Stimulated activated naive CD8-positive, alpha-beta T cell treated with anti-CD3 and anti-CD28 coated beads, Interleukin-15, Interleukin-2, amounts not matched to agents 100 ng/mL and 50 ng/mL, for 24 hours (primary cell): Measurements from ENCODE around the gene CHD9NB.
"Not testable (repeated sequence)": the region's sequence is repeated elsewhere in the genome, so short reads cannot be mapped to it uniquely, and the experiment has no call there.

Experiments used
- H3K27ac Mint-ChIP-seq: one replicate; pipeline ENCODE4 v1.8.0; 2021; ENCODE audit warnings: mild to moderate bottlenecking, mixed read lengths
- H3K27me3 Mint-ChIP-seq: one replicate; pipeline ENCODE4 v1.8.0; 2021; ENCODE audit warnings: mixed read lengths
- H3K36me3 Mint-ChIP-seq: one replicate; pipeline ENCODE4 v1.8.0; 2021; ENCODE audit warnings: low read depth, mixed read lengths
- H3K4me1 Mint-ChIP-seq: one replicate; pipeline ENCODE4 v1.8.0; 2021; ENCODE audit warnings: low read depth, mixed read lengths
- H3K4me3 Mint-ChIP-seq: one replicate; pipeline ENCODE4 v1.8.0; 2021; ENCODE audit warnings: mild to moderate bottlenecking, mixed read lengths
- H3K9me3 Mint-ChIP-seq: one replicate; pipeline ENCODE4 v1.8.0; 2021; ENCODE audit warnings: mixed read lengths

The CHD9NB gene

DNA sequence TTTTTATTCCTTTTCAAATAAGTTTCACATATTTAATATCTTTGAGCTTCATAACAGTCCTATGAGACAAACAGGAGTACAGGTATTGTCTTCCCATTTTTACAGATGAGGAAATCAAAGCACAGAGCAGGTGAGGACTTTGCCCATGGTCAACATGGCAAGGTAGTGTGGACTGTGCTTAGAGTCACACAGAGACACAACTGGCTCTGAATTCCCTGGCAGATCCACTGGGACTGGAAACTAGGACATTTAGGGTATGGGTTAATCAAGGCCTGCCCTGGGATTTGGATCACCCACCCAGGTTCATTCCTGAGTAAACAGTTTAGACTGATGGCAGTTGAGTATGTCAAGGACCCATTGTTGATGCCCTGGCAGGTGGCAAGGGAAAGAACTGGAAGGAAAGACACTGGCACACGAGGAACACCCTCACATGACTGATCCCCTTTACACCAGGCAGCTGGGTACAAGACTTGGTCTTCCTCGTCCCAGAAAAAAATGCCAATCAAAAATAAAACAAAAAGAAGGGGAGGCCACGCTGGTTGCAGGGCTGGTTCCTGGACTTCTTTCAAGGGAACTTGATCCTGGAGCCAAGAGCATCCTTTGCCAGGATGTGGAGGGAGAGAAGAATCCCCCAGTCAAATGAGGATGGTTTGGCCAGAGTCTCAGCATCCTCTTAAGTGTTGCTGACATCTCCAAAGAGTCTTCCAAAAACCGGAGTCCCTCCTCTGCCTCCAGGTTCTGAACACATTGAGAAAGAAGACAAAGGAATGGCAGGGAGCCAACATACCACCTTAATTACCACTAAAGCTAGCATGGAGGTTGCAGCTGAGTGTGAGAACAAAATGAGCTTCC lies 37.0 kb upstream of the CHD9NB start:
- H3K27me3 Mint-ChIP-seq, result no peaks in the 10 kb centered on the region
- no peak overlapping the region for H3K4me3 Mint-ChIP-seq
- peaks cover 43% of the 10 kb centered on the region for H3K4me1 Mint-ChIP-seq
- H3K9me3 Mint-ChIP-seq, result no peaks in the 10 kb centered on the region
- no peaks in the 10 kb centered on the region for H3K36me3 Mint-ChIP-seq
- no peak overlapping the region for H3K27ac Mint-ChIP-seq

DNA sequence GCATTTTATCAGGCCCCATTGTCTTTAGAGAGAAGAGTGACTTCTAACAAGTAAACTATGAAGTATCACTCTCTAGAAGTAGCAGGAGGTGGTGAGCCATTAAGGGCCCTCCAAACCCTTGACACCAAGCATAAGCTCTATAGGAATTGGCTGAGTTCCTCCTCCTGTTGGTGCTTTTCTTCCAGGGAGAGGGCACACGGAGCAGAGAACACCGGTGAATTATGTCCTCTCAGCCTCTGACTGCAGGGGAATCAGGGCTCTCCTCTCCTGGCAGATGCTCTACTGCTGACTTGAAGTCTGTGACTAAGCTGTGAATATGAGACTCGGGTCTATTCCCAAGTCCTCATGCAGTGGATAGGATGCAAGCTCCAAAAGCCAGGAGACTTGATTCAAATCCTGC lies 34.4 kb upstream of the CHD9NB start:
- no peak overlapping the region for H3K4me3 Mint-ChIP-seq
- peaks cover 27% of the 10 kb centered on the region for H3K4me1 Mint-ChIP-seq
- no peak overlapping the region for H3K27ac Mint-ChIP-seq
- H3K27me3 Mint-ChIP-seq, result no peaks in the 10 kb centered on the region
- no peaks in the 10 kb centered on the region for H3K9me3 Mint-ChIP-seq
- peaks cover 9% of the 10 kb centered on the region for H3K36me3 Mint-ChIP-seq

DNA sequence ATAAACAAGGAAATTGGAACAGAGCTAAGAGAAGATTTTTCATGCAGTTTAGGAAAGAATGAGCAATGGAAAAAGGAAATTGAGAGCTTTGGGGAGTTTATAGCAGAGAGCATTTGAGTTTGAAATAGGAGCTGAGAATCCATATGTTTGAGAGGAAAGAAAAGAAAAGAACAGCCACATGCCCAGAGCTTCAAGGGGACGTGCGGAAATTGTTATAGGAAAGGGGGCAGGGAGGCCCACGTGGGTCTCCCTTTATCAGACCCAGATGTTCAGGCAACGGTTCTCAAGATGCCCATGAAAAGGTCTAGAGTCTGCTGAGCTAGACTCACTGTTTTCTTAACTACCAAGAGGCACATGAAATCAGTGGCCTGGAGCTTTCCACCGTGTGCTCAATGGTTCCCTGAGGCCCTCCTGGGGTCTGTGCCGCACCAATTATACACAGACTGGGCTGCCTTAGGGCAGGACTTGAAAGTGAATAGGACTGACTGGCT lies 33.3 kb upstream of the CHD9NB start:
- H3K36me3 Mint-ChIP-seq, result peaks cover 9% of the 10 kb centered on the region
- no peak overlapping the region for H3K4me3 Mint-ChIP-seq
- H3K27ac Mint-ChIP-seq, result no peak overlapping the region
- H3K27me3 Mint-ChIP-seq, result no peaks in the 10 kb centered on the region
- no peaks in the 10 kb centered on the region for H3K9me3 Mint-ChIP-seq
- peaks cover 16% of the 10 kb centered on the region for H3K4me1 Mint-ChIP-seq

DNA sequence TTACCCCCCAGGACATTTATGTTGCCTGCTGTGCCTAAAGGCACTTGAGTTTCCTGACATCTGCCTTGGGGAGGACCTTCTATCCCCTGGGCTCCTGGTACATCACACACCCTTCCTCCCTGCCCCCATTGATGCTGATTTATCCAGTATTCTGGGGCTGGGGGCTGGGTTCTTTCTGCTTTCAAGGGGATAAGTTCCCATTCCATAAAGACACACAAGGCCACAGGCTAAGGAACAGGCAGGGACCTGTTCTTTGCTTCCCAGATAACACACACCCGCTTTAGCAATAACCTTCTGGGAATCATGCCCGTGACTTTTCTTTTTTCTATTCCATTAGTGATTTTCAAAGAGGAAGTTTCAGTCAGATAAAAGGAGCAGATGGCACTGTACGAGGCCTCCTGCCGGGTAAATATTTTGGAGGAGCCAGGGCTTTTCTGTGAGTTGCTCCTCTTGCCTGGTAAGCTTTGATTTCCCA lies 32.7 kb upstream of the CHD9NB start:
- Mint-ChIP-seq H3K27ac (no peak overlapping the region), H3K4me3 (no peak overlapping the region), H3K4me1 (peaks cover 10% of the 10 kb centered on the region), H3K9me3 (no peaks in the 10 kb centered on the region), H3K36me3 (peaks cover 9% of the 10 kb centered on the region), H3K27me3 (no peaks in the 10 kb centered on the region)

DNA sequence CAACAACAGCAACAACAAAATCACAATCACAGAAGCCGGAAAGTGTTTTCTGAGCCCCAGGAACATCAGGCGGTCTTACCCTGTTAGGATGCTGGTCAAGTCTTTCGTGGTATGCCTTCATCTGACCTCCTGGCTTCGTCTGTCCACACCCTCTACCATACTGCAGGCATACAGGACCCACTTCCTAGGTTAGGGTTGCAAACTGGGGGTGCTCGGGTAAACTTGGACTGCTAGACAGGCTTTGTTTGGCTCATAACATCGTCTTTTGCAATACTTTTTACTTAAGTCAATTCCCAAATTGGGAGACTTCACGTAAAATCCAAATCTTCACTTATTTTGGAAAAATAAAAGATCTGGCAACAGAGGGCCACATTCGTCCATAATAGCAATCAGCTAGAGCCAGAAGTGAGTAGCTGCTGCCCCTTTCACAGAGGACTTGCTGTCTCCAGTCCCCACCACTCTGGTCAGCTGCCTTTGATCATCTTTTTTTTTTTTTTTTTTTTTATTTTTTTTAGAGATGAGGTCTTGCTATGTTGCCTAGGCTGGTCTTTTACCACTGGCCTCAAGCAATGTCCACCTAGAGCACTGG lies 32.1 kb upstream of the CHD9NB start:
- H3K4me1 Mint-ChIP-seq, result peaks cover 4% of the 10 kb centered on the region
- no peak overlapping the region for H3K4me3 Mint-ChIP-seq
- H3K36me3 Mint-ChIP-seq, result peaks cover 9% of the 10 kb centered on the region
- H3K9me3 Mint-ChIP-seq, result no peaks in the 10 kb centered on the region
- no peak overlapping the region for H3K27ac Mint-ChIP-seq
- no peaks in the 10 kb centered on the region for H3K27me3 Mint-ChIP-seq

DNA sequence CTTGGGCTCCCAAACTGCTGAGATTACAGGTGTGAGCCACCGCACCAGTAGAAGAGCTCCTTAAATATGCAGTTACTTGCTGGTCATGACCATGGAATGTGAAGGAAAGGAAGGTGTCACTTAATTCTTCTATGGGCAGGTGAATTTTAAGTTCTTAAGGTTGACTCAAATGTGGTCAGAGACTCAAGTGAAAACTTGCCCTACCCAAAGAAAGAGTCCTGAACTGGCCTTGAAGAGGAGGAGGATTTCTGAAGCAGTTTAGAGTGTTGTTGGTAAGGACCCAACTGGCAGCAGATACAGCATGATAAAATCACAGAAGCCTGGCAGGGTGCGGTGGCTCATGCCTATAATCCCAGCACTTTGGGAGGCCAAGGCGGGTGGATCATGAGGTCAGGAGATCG lies 31.4 kb upstream of the CHD9NB start:
- H3K27me3 Mint-ChIP-seq, result no peaks in the 10 kb centered on the region
- H3K9me3 Mint-ChIP-seq, result no peaks in the 10 kb centered on the region
- H3K4me3 Mint-ChIP-seq, result no peak overlapping the region
- peaks cover 9% of the 10 kb centered on the region for H3K36me3 Mint-ChIP-seq
- H3K27ac Mint-ChIP-seq, result no peak overlapping the region
- no peaks in the 10 kb centered on the region for H3K4me1 Mint-ChIP-seq

DNA sequence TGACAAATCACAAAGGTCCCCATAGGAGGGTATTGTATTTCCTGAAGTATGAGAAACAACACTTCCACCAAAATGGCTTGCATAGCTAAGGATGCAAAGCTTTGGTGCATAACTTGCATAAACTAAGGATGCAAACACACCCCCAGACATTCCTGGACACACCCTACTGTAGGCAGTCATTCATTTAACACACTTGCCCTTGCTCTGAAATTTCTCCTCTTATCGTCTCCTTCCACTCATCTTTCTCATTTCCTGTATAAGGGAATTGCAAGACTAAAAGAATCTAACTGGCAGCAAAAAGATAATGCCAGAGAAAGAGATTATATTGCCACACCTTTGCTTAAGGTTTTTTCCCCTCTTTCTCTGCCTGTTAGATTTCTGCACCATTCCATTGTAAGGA lies 30.4 kb upstream of the CHD9NB start:
- H3K27ac Mint-ChIP-seq, result no peak overlapping the region
- no peak overlapping the region for H3K4me3 Mint-ChIP-seq

DNA sequence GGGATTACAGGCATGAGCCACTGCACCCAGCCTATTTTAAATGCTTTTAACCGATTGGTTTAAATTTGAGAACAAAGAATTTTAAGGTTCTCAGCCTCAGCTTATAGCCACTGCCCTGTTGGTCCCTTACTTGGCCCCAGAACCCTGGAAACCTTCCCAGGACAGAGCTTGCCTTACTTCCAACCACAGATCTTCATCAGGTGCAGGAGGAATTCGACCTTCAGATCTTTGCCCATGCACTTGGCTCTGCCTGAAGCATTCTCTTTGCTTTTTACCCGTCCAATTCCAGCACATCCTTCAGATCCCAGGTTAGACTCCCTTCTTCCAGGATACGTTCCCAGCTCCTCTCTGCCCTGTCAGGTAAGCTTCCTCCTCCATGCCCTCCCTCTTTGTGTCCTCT lies 29.8 kb upstream of the CHD9NB start:
- Mint-ChIP-seq H3K4me3 (no peak overlapping the region), H3K9me3 (no peaks in the 10 kb centered on the region), H3K27me3 (no peaks in the 10 kb centered on the region), H3K4me1 (peaks cover 4% of the 10 kb centered on the region), H3K27ac (no peak overlapping the region), H3K36me3 (peaks cover 12% of the 10 kb centered on the region)

More for the DNA sequence above, 30.4 kb upstream of the CHD9NB start:
- H3K9me3 Mint-ChIP-seq, result no peaks in the 10 kb centered on the region
- H3K36me3 Mint-ChIP-seq, result peaks cover 10% of the 10 kb centered on the region
- peaks cover 2% of the 10 kb centered on the region for H3K4me1 Mint-ChIP-seq
- H3K27me3 Mint-ChIP-seq, result no peaks in the 10 kb centered on the region

DNA sequence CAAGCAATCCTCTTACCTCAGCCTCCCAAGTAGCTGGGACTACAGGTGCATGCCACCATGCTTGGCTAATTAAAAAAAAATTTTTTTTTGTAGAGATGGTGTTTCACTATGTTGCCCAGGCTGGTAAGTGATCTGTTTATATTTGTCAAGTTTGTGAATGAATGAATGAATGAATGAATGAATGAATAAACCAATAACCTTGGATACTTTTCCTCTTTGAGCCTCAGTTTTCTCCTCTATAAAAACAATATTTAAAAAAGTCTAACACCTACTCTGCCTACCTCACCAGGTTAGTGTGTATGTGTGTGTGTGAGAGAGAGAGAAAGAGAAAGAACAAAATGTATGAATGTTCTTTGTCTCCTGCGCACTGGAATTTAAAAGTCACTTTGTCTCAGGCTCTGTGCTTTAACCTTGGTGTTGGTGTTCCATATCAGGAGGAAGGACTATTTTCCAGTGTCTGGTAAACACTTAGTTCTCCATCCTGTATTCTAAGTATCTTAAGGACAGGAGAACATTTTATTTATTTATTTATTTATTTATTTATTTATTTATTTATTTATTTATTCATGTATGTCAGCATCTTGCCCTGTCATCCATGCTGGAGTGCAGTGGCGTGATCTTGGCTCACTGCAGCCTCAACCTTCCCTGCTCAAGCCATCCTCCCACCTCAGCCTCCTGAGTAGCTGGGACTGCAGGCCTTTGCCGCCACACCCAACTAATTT lies 29.1 kb upstream of the CHD9NB start:
- H3K36me3 Mint-ChIP-seq, result peaks cover 12% of the 10 kb centered on the region
- no peaks in the 10 kb centered on the region for H3K27me3 Mint-ChIP-seq
- H3K4me3 Mint-ChIP-seq, result no peak overlapping the region
- H3K27ac Mint-ChIP-seq, result no peak overlapping the region
- H3K4me1 Mint-ChIP-seq, result peaks cover 4% of the 10 kb centered on the region
- H3K9me3 Mint-ChIP-seq, result no peaks in the 10 kb centered on the region

DNA sequence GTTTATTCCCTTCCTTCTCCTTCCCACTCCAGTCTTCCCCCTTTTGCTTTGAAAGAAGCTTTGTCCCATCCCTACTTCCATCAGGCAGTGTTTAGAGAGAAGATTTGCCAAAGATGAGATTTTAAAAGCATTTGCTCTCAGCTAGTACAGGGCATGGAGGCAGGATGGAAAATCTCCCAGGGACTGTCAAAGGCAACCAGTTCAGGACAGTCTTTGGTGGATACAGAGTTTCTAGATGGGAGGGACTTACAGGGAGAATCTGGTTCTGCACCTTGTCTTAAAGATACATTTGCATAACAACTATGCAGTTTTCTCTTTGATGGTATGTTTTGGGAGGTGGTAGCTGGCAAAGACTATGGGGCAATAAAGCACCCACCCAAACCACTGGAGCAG lies 28.3 kb upstream of the CHD9NB start:
- H3K27ac Mint-ChIP-seq, result no peak overlapping the region
- H3K27me3 Mint-ChIP-seq, result no peaks in the 10 kb centered on the region
- H3K36me3 Mint-ChIP-seq, result peaks cover 12% of the 10 kb centered on the region
- H3K9me3 Mint-ChIP-seq, result no peaks in the 10 kb centered on the region
- no peak overlapping the region for H3K4me3 Mint-ChIP-seq
- H3K4me1 Mint-ChIP-seq, result peaks cover 4% of the 10 kb centered on the region

DNA sequence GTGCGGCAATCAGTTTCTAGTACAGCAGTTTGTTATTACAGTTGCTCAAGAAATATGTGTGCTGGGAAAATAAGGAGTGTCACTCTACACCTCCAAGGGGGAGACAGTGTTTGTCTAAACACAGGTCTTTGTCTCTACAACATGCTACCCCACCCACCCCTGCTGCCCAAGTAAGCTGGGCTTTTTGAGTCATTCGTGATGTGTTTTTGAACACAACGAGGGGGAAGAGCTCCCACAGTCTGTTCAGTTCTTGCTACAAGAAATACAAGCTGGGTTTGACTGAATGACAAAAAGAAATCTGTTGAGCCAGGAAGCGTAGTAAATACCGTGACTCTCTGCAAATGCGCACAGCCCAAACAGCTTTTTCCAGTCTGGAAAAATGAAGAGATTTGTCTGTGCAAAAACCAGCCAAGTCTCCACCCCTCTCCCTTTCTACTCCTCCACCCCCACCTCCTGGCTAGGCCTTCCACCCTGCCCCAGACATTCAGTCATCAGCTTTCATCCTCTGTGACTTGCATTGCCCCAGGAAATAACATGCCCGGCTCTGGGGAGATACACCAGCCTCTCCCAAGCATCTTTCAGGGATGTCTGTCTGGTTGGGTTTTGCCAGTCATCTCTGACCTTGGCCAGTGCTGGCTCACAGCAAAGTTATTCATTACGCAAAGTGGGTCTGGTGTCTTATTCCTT lies 27.8 kb upstream of the CHD9NB start:
- H3K36me3 Mint-ChIP-seq, result peaks cover 18% of the 10 kb centered on the region
- peaks cover 4% of the 10 kb centered on the region for H3K4me1 Mint-ChIP-seq
- no peaks in the 10 kb centered on the region for H3K9me3 Mint-ChIP-seq
- no peak overlapping the region for H3K27ac Mint-ChIP-seq
- no peaks in the 10 kb centered on the region for H3K27me3 Mint-ChIP-seq
- H3K4me3 Mint-ChIP-seq, result no peak overlapping the region

DNA sequence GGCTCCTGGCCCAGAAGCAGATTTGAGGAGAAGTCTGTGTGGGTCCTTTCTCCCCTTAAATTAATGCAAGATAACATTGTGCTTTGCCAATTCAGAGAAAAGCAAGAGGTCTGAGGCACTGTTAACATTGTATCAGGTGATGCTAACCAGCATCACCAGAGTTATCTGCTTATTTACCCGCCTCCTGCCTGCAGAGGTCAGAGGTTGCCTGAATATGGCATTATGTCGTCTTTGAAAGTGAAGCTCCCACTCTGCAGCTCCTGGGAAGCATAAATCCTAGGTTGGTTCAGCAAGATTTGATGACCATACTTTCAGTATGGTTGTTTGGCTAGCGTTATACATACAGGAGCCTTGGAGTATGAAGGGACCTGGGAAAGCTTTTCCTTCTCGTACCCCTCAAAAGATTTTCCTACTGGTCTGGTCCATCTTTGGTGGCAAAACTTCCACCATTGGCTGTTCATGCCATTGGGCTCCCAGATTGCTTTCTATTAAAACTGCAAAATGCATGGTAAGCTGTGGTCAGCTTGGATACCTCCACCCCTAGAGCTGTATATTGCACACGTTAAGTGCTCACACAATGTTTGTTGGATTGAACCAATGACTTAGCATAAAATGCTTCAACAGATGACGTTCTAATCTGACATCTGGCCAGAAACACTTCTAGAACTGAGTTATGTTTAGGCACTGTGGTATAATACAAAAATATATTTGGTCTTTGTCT lies 26.2 kb upstream of the CHD9NB start:
- no peaks in the 10 kb centered on the region for H3K9me3 Mint-ChIP-seq
- peaks cover 25% of the 10 kb centered on the region for H3K36me3 Mint-ChIP-seq
- no peaks in the 10 kb centered on the region for H3K27me3 Mint-ChIP-seq
- H3K4me3 Mint-ChIP-seq, result no peak overlapping the region
- no peak overlapping the region for H3K27ac Mint-ChIP-seq
- H3K4me1 Mint-ChIP-seq, result peaks cover 4% of the 10 kb centered on the region

DNA sequence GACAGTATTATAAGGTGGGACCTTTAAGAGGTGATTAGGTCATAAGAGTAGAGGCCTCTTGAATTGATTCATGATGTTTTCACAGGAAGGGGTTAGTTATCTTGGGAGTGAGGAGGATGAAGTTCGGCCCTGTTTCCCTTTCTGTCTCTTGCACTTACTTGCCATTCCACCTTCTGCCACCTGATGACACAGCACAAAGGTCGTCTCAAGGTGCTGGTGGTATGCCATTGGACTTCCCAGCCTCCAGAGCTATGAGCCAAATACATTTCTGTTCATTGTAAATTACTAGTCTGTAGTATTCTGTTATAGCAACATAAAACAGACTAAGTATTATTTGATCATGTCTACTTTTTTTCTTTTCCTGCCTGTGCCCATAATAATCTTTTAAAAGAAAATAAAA lies 25.6 kb upstream of the CHD9NB start:
- Mint-ChIP-seq H3K27ac (no peak overlapping the region), H3K4me1 (peaks cover 5% of the 10 kb centered on the region), H3K4me3 (no peak overlapping the region), H3K36me3 (peaks cover 30% of the 10 kb centered on the region), H3K9me3 (peaks cover under 1% of the 10 kb centered on the region), H3K27me3 (no peaks in the 10 kb centered on the region)

DNA sequence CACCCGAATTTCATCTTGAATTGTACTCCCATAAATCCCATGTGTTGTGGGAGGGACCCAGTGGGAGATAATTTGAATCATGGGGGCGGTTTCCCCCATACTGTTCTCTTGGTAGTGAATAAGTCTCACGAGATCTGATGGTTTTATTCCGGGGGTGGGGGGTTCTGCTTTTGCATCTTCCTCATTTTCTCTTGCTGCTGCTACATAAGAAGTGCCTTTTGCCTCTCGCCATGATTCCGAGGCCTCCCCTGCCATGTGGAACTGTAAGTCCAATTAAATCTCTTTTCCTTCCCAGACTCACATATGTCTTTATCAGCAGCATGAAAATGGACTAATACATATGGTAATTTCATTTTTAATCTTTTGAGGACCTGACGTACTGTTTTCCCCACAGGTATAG lies 22.8 kb upstream of the CHD9NB start:
- H3K4me3 Mint-ChIP-seq, H3K27me3 Mint-ChIP-seq, H3K9me3 Mint-ChIP-seq, H3K27ac Mint-ChIP-seq: not testable (repeated sequence)
- peaks cover 27% of the 10 kb centered on the region for H3K4me1 Mint-ChIP-seq
- peaks cover 35% of the 10 kb centered on the region for H3K36me3 Mint-ChIP-seq
